HUES64 (cell line): ENCODE results near the gene SLC22A15.
"Not testable (repeated sequence)": the region's sequence is repeated elsewhere in the genome, so short reads cannot be mapped to it uniquely, and the experiment has no call there.

ENCODE experiments used
- H3K27ac ChIP-seq: 2 replicates; pipeline ENCODE4 v1.7.0; 2013; ENCODE audit warnings: low read depth, low read length, inconsistent platforms
- H3K27me3 ChIP-seq: 2 replicates; pipeline ENCODE4 v1.6.1; 2013; ENCODE audit warnings: mild to moderate bottlenecking, low read length; ENCODE audit not compliant: insufficient read depth
- H3K36me3 ChIP-seq: 2 replicates; pipeline ENCODE4 v1.6.1; 2013; ENCODE audit warnings: mild to moderate bottlenecking, low read length; ENCODE audit not compliant: insufficient read depth
- H3K4me1 ChIP-seq: 2 replicates; pipeline ENCODE4 v1.6.1; 2013; ENCODE audit warnings: mild to moderate bottlenecking, low read length, moderate library complexity; ENCODE audit not compliant: insufficient read depth
- H3K4me3 ChIP-seq: 2 replicates; pipeline ENCODE4 v1.5.1; 2013; ENCODE audit warnings: mild to moderate bottlenecking, low read length, moderate library complexity
- H3K9ac ChIP-seq: 2 replicates; pipeline ENCODE4 v1.6.1; 2013; ENCODE audit warnings: mild to moderate bottlenecking, low read depth, low read length
- H3K9me3 ChIP-seq: 2 replicates; pipeline ENCODE4 v1.6.1; 2013; ENCODE audit warnings: low read depth, low read length; ENCODE audit not compliant: insufficient read depth
- WGBS: fragments of 150-250, 120-280 bp; methylation state at CpG from one replicate; pipeline ENCODE4 v1.1.7; 2013; ENCODE audit warnings: missing lambda C conversion rate; 5-methylcytosine and 5-hydroxymethylcytosine counted together

The SLC22A15 gene

GRCh38 chr1:116036255-116036654 lies 59.9 kb downstream of the SLC22A15 start:
- peaks cover 9% of the 10 kb centered on the region; the same call in 1 of the 2 replicates for H3K36me3 ChIP-seq

DNA sequence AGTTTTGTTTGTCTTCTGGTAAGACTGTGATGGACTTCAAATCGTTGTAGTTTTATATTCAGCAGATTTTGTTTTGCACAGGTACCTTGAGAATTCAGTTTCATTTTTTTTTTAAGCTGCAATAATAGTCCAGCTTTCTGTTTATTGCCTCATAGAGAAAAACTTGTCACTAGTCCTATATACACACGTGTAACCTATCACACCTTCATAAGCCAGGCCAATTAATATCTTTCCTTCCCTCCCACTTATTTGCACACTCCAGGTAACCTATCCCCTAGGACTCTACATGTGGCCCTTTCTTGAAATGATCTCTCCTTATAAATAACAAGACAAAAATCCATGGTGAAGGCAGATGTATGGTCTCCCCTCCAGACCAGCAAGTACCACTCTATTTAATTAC lies 62.4 kb downstream of the SLC22A15 start:
- peaks cover 6% of the 10 kb centered on the region; the same call in 1 of the 2 replicates for H3K36me3 ChIP-seq
- no peaks in the 10 kb centered on the region for H3K9me3 ChIP-seq
- H3K9ac ChIP-seq: no peak overlapping the region
- no peaks in the 10 kb centered on the region for H3K27me3 ChIP-seq
- H3K27ac ChIP-seq: no peak overlapping the region
- H3K4me1 ChIP-seq: no peaks in the 10 kb centered on the region
- 93% methylated on average over 1 of the region's 2 CpGs for WGBS
- H3K4me3 ChIP-seq: no peak overlapping the region

More at GRCh38 chr1:116036255-116036654, 59.9 kb downstream of the SLC22A15 start:
- Histone ChIP-seq H3K27ac (no peak overlapping the region), H3K4me1 (no peaks in the 10 kb centered on the region; the same call in 1 of the 2 replicates), H3K9ac (no peak overlapping the region), H3K4me3 (no peak overlapping the region), H3K27me3 (no peaks in the 10 kb centered on the region), H3K9me3 (no peaks in the 10 kb centered on the region)
- 92% methylated on average over 4 of the region's 4 CpGs for WGBS

- Histone ChIP-seq H3K27ac (no peak overlapping the region), H3K9ac (no peak overlapping the region), H3K4me3 (no peak overlapping the region), H3K27me3 (no peaks in the 10 kb centered on the region), H3K4me1 (no peaks in the 10 kb centered on the region), H3K36me3 (no peaks in the 10 kb centered on the region), H3K9me3 (0 out of 2 replicates have a peak, but pooled peaks cover 2% of the 10 kb centered on the region)
- 100% methylated on average over 1 of the region's 4 CpGs for WGBS
These were observed 67.8 kb downstream of the SLC22A15 start for GRCh38 chr1:116044071-116044470.

DNA sequence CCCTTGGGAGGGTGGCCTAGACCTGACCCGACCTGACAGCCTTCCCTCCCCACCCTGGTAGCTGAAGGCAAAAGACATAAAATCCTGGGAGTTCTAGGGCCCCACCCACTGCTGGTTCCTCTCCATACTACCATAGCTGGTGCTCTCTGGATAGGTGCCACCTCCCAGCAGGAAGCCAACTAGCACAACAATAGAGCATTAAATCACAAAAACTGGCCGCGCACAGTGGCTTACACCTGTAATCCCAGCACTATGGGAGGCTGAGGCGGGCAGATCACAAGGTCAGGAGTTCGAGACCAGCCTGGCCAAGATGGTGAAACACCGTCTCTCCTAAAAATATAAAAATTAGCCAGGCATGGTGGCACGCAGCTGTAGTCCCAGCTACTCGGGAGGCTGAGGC lies 70.6 kb downstream of the SLC22A15 start:
- H3K36me3 ChIP-seq, H3K27ac ChIP-seq, H3K4me1 ChIP-seq, H3K4me3 ChIP-seq, H3K27me3 ChIP-seq, H3K9ac ChIP-seq: not testable (repeated sequence)
- H3K9me3 ChIP-seq: 0 out of 2 replicates have a peak, but pooled peaks cover 10% of the 10 kb centered on the region
- WGBS: 89% methylated on average over 8 of the region's 8 CpGs

GRCh38 chr1:116051896-116052295 lies 75.6 kb downstream of the SLC22A15 start:
- WGBS: 95% methylated on average over 16 of the region's 16 CpGs
- not testable (repeated sequence) for H3K4me3 ChIP-seq, H3K4me1 ChIP-seq, H3K9ac ChIP-seq, H3K27ac ChIP-seq, H3K36me3 ChIP-seq, H3K27me3 ChIP-seq
- H3K9me3 ChIP-seq: 0 out of 2 replicates have a peak, but pooled peaks cover 10% of the 10 kb centered on the region

GRCh38 chr1:116062201-116062600 lies 85.9 kb downstream of the SLC22A15 start:
- Histone ChIP-seq H3K4me1 (no peaks in the 10 kb centered on the region), H3K4me3 (no peak overlapping the region), H3K27me3 (no peaks in the 10 kb centered on the region), H3K9me3 (peaks cover 6% of the 10 kb centered on the region; the same call in 1 of the 2 replicates), H3K9ac (no peak overlapping the region), H3K27ac (no peak overlapping the region), H3K36me3 (peaks cover 9% of the 10 kb centered on the region; the same call in 1 of the 2 replicates)
- 88% methylated on average over 1 of the region's 1 CpG for WGBS

DNA sequence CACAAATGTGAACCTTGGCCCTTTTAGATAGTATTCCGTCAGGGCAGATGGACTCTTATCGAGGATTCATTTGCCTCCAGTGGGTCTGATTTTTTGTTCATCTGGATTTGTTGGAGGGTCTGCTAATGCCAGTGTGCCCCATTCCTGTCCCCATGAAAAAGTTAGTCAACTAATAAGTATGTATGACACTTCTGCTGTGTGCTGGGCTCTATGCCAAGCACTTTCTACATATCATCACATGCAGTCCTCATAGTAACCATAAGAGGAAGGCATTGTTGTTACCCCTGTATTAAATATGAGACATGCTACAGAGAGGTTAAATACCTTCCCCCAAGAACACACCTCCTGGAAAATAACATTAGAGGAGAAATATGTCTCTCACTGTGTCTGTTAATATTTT lies 88.3 kb downstream of the SLC22A15 start:
- Histone ChIP-seq H3K9me3 (no peaks in the 10 kb centered on the region), H3K4me1 (no peaks in the 10 kb centered on the region), H3K36me3 (peaks cover 14% of the 10 kb centered on the region; the same call in 1 of the 2 replicates), H3K27ac (no peak overlapping the region), H3K9ac (no peak overlapping the region), H3K27me3 (no peaks in the 10 kb centered on the region), H3K4me3 (no peak overlapping the region)
- WGBS: 93% methylated on average over 2 of the region's 2 CpGs

GRCh38 chr1:116066868-116067565 lies 90.7 kb downstream of the SLC22A15 start:
- H3K9me3 ChIP-seq: no peaks in the 10 kb centered on the region
- no peaks in the 10 kb centered on the region for H3K4me1 ChIP-seq
- peaks cover 14% of the 10 kb centered on the region; the same call in 1 of the 2 replicates for H3K36me3 ChIP-seq
- H3K4me3 ChIP-seq: no peak overlapping the region
- no peak overlapping the region for H3K9ac ChIP-seq
- H3K27me3 ChIP-seq: no peaks in the 10 kb centered on the region
- WGBS: 97% methylated on average over 1 of the region's 2 CpGs
- H3K27ac ChIP-seq: no peak overlapping the region

DNA sequence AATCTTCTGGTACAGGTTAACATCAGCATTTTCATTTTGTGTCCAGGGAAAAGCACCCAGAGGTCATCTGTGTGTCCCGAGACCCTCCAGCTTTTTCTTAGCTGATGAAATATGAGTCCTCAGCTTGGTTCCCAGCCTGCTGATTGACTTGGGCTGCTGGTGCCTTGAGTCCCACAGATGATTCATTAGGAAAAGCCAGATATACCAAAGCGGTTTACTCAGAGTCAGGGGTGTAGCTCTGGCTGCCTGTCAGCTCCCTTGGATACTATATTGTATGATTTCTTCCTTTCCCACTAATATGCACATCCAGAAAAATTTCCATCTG lies 91.2 kb downstream of the SLC22A15 start:
- Histone ChIP-seq H3K4me1 (no peaks in the 10 kb centered on the region), H3K27me3 (no peaks in the 10 kb centered on the region), H3K27ac (no peak overlapping the region), H3K4me3 (no peak overlapping the region), H3K9ac (no peak overlapping the region), H3K9me3 (no peaks in the 10 kb centered on the region), H3K36me3 (peaks cover 14% of the 10 kb centered on the region; the same call in 1 of the 2 replicates)
- WGBS: 92% methylated on average over 2 of the region's 2 CpGs

GRCh38 chr1:116075575-116075974 lies 99.3 kb downstream of the SLC22A15 start:
- Histone ChIP-seq H3K27me3 (no peaks in the 10 kb centered on the region), H3K36me3 (no peaks in the 10 kb centered on the region), H3K4me3 (no peak overlapping the region), H3K27ac (no peak overlapping the region), H3K9me3 (no peaks in the 10 kb centered on the region), H3K4me1 (0 out of 2 replicates have a peak, but pooled peaks cover 3% of the 10 kb centered on the region), H3K9ac (no peak overlapping the region)
- no CpG with 5 or more reads among the region's 1 CpG for WGBS

DNA sequence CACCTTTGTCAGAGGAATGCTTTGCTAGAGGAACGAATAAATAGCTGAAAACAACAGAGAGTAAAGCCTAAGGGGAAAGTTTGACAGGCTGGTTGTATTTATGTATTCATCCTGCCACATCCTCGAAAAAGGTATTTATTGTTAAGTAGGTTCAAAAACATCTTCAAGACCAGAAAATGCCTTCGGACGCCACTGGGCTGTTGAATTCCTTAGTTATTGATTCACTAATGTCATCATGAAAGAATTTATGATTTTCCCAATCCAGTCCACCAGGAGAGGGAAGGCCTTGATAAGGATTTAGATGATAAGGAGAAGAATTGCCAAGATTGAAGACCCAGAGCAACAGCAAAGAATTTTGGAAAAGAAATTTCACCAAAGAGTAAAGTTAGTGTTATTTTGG lies 99.7 kb downstream of the SLC22A15 start:
- Histone ChIP-seq H3K4me3 (no peak overlapping the region), H3K27ac (no peak overlapping the region), H3K36me3 (no peaks in the 10 kb centered on the region), H3K9me3 (no peaks in the 10 kb centered on the region), H3K9ac (no peak overlapping the region), H3K4me1 (0 out of 2 replicates have a peak, but pooled peaks cover 3% of the 10 kb centered on the region), H3K27me3 (no peaks in the 10 kb centered on the region)
- WGBS: 82% methylated on average over 2 of the region's 4 CpGs
